ENCODE measurements around the gene BPI. TPM values are rescaled to one million over a fixed set of nuclear protein-coding genes. Genes with fewer than 3 reads are reported as not detected.

BPI gene
- polyA plus RNA-seq, 1 of the 3 experiments (the other 2 are of a cell fraction): not detected

DNA sequence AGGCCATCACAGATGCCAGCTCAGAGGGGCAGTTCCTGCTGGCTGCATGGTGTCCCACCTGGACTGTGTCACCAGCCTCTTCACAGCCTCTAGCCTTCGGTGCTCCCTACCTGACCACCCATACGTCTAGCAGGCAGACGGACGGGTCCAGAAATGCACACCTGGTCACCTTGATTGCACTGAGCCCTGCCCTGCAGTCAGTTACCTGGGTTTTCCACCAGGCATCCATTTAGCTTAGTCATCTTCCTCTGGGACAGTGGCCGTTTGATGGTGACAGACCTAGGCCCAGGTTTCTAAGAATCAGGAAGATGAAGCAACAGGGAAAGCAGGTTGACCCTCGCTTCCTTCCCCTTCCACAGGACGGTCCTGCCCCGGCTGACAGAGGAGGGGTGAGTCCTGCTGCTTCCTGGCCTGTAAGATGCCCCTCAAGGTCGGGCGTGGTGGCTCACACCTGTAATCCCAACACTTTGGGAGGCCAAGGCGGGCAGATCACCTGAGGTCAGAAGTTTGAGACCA, 9.8 kb upstream of the BPI start:
- Histone ChIP-seq H3F3A (replicated peaks; ENCODE audit: insufficient read depth) (no peaks in the 10 kb centered on the region), H3K79me2 (ENCODE audit: insufficient read depth) (no peaks in the 10 kb centered on the region), H3K9ac (no peak overlapping the region), H3K4me1 (ENCODE audit: control insufficient read depth in 1 of 2, insufficient read depth in 2 of 2, low read depth in 1 of 2, low read length in 1 of 2) (peaks cover 0 to 5% of the 10 kb centered on the region in 2 experiments; a peak in 1 of 4 replicates), H3K36me3 (replicated peaks in 1 of 2; ENCODE audit: control insufficient read depth in 1 of 2, insufficient read depth in 2 of 2, low read length in 1 of 2) (no peaks in the 10 kb centered on the region), H3K4me3 (ENCODE audit: low read depth in 2 of 2, low read length in 1 of 2) (no peak overlapping the region), H3K27ac (ENCODE audit: low read depth in 2 of 2, low read length in 1 of 2) (no peak overlapping the region), H3K9me3 (no peaks in the 10 kb centered on the region), H3K4me2 (no peak overlapping the region), H4K20me1 (ENCODE audit: insufficient read depth) (no peaks in the 10 kb centered on the region), H3K9me2 (no peaks in the 10 kb centered on the region), H3K27me3 (ENCODE audit: insufficient read depth) (no peaks in the 10 kb centered on the region), H2AFZ (ENCODE audit: low read depth) (no peak overlapping the region)
- 73% methylated on average over 9 of the region's 11 CpGs for WGBS (ENCODE audit: low lambda C conversion rate)
- DNase-seq: no peak
- TF ChIP-seq RFX5 (IDR thresholded peaks at IDR 0.05; ENCODE audit: low read length) (no peak), RCOR1 (IDR thresholded peaks at IDR 0.05; ENCODE audit: low read length) (no peak)
- POLR2A ChIA-PET: no interaction called here
- CTCF ChIA-PET: interaction anchor here (1.3 to 1.4 kb wide), 3 partner anchors 11 to 28 kb away, joined by 3 to 5 read pairs (median 4); partner anchors contain the start of gene BPI

GRCh38 chr20:38295811-38296210, 8.1 kb upstream of the BPI start:
- CTCF ChIA-PET: interaction anchor here (0.7 to 1.4 kb wide), 4 partner anchors 19 to 238 kb away, joined by 3 to 4 read pairs (median 4); no protein-coding TSS in a partner anchor

More at GRCh38 chr20:38295811-38296210, 8.1 kb upstream of the BPI start:
- H3K4me2 ChIP-seq: no peak overlapping the region
- no peaks in the 10 kb centered on the region for H4K20me1 ChIP-seq (ENCODE audit: insufficient read depth)
- no peaks in the 10 kb centered on the region for H3F3A ChIP-seq (replicated peaks; ENCODE audit: insufficient read depth)
- no peak overlapping the region for H3K27ac ChIP-seq (ENCODE audit: low read depth in 2 of 2, low read length in 1 of 2)
- TF ChIP-seq TCF12 (IDR thresholded peaks at IDR 0.05): no peak
- no peak for TF ChIP-seq RFX5 (IDR thresholded peaks at IDR 0.05; ENCODE audit: low read length)
- no peak for TF ChIP-seq CTCF (IDR thresholded peaks at IDR 0.05)
- TF ChIP-seq MAX (IDR thresholded peaks at IDR 0.05; ENCODE audit: low read depth): no peak
- TF ChIP-seq RXRA (IDR thresholded peaks at IDR 0.05; ENCODE audit: borderline replicate concordance, low read depth): no peak
- TF ChIP-seq PBX3 (IDR thresholded peaks at IDR 0.05): no peak
- no peak for TF ChIP-seq FOXJ3 (CRISPR knock-in tag; IDR thresholded peaks at IDR 0.05)
- TF ChIP-seq TAF1 (IDR thresholded peaks at IDR 0.05; ENCODE audit: borderline replicate concordance, low read depth, low read length): no peak
- no peak for TF ChIP-seq GATA2 (CRISPR knock-in tag; IDR thresholded peaks at IDR 0.05)
- no peak for TF ChIP-seq POLR2AphosphoS5 (IDR thresholded peaks at IDR 0.05; ENCODE audit: low read depth, low read length)
- no peak for TF ChIP-seq REST (IDR thresholded peaks at IDR 0.05; ENCODE audit: low read depth, low read length)
- no peak for TF ChIP-seq YY1 (IDR thresholded peaks at IDR 0.05; ENCODE audit: low read depth)
- no peak for TF ChIP-seq RAD21 (IDR thresholded peaks at IDR 0.05; ENCODE audit: low read length)
- TF ChIP-seq EZH2phosphoT487 (IDR thresholded peaks at IDR 0.05; ENCODE audit: borderline replicate concordance, low read depth): no peak
- TF ChIP-seq, protein P1, sequence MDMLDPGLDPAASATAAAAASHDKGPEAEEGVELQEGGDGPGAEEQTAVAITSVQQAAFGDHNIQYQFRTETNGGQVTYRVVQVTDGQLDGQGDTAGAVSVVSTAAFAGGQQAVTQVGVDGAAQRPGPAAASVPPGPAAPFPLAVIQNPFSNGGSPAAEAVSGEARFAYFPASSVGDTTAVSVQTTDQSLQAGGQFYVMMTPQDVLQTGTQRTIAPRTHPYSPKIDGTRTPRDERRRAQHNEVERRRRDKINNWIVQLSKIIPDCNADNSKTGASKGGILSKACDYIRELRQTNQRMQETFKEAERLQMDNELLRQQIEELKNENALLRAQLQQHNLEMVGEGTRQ (IDR thresholded peaks at IDR 0.05; ENCODE audit: borderline replicate concordance, low read depth, low read length): no peak
- TF ChIP-seq FOSL2 (IDR thresholded peaks at IDR 0.05; ENCODE audit: borderline replicate concordance, low read depth): no peak
- no peak for TF ChIP-seq SMC3 (IDR thresholded peaks at IDR 0.05; ENCODE audit: low read depth, low read length)
- TF ChIP-seq, protein P2, sequence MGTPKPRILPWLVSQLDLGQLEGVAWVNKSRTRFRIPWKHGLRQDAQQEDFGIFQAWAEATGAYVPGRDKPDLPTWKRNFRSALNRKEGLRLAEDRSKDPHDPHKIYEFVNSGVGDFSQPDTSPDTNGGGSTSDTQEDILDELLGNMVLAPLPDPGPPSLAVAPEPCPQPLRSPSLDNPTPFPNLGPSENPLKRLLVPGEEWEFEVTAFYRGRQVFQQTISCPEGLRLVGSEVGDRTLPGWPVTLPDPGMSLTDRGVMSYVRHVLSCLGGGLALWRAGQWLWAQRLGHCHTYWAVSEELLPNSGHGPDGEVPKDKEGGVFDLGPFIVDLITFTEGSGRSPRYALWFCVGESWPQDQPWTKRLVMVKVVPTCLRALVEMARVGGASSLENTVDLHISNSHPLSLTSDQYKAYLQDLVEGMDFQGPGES (IDR thresholded peaks at IDR 0.05; ENCODE audit: low read depth, low read length): no peak
- H3K9ac ChIP-seq: no peak overlapping the region
- H3K4me1 ChIP-seq (ENCODE audit: control insufficient read depth in 1 of 2, insufficient read depth in 2 of 2, low read depth in 1 of 2, low read length in 1 of 2): peaks cover 0 to 5% of the 10 kb centered on the region in 2 experiments; a peak in 1 of 4 replicates
- no peaks in the 10 kb centered on the region for H3K9me2 ChIP-seq
- 67% methylated on average over 3 of the region's 5 CpGs for WGBS (ENCODE audit: low lambda C conversion rate)
- no peak overlapping the region for H3K4me3 ChIP-seq (ENCODE audit: low read depth in 2 of 2, low read length in 1 of 2)
- no peaks in the 10 kb centered on the region for H3K36me3 ChIP-seq (replicated peaks in 1 of 2; ENCODE audit: control insufficient read depth in 1 of 2, insufficient read depth in 2 of 2, low read length in 1 of 2)
- H3K27me3 ChIP-seq (ENCODE audit: insufficient read depth): no peaks in the 10 kb centered on the region
- H3K79me2 ChIP-seq (ENCODE audit: insufficient read depth): no peaks in the 10 kb centered on the region
- POLR2A ChIA-PET: no interaction called here
- H3K9me3 ChIP-seq: no peaks in the 10 kb centered on the region
- no peak for DNase-seq
- H2AFZ ChIP-seq (ENCODE audit: low read depth): no peak overlapping the region

Measured in SK-N-SH (cell line).